COLO668 (cell line): Measurements from ENCODE around the gene MYRIP.

Source experiments
- DNase-seq: peaks from one replicate; lab custom pipeline; 2025; ENCODE audit not compliant: unreplicated experiment; lab: John Stamatoyannopoulos, UW

Gene MYRIP

GRCh38 chr3:40224796-40225515 is 415.5 kb downstream of the MYRIP start:
- DNase-seq: no peak

DNA sequence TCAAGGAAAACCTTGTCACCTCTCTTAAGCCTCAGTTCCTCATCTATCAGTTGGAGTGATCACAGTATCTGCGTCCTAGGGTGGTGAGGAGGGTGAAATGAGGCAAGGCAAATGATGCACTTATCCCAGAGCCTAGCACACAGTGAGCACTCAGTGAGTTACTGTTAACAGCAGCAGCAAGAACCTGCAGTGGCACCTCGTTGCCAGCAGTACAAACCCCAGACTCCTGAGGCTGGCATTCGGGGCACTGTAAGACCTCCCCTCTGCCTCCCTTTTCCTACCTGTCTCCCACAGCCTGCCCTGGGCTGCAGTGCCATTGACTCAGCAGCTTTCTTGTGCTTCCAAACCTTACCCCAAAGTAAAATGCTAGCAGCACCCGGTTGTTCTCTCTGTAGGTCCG is 417.2 kb downstream of the MYRIP start:
- DNase-seq: no peak

GRCh38 chr3:40228792-40229350 is 419.5 kb downstream of the MYRIP start:
- DNase-seq: no peak

- DNase-seq: no peak
Observed at GRCh38 chr3:40229386-40229785, 420.0 kb downstream of the MYRIP start.

GRCh38 chr3:40229963-40230362 is 420.6 kb downstream of the MYRIP start:
- DNase-seq: no peak

GRCh38 chr3:40230382-40230781 is 421.0 kb downstream of the MYRIP start:
- no peak for DNase-seq

DNA sequence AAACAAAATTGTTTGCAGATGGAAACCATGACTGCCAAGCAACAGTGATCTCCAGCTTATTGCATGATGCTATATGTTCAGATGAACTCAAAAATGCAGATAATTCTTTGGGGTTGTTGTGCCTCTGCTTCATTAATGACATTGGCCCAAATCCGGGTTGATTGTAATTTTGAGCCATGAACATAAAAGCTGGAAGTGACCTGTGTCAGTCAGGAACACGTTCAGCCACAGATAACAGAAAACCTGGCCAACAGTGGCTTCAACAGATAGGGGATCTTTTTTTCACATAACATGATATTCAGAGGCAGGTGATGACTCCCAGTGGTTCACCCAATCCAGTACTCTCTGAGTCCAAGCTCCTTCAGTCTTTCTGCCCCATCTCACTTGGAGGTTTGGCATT is 423.2 kb downstream of the MYRIP start:
- DNase-seq: no peak

DNA sequence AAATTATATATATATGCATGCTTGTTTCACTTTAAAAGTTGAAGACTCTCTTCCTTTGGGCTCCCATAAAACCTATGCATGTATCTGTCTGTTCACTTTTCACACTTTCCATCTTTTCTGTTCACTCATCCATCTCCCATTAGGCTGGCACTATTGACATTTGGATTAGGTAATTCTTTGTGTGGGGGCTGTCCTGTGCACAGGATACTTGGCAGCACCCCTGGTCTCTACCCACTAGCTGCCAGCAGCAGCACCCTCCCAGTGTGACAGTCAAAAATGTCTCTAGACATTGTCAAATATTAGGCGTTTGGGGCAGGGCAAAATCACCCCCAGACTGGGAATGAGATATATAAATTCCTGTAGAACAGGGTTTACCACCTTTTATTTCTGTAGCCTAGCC is 427.8 kb downstream of the MYRIP start:
- no peak for DNase-seq

- no peak for DNase-seq
Observed at GRCh38 chr3:40237889-40238571, 428.6 kb downstream of the MYRIP start.

- DNase-seq: no peak
Observed at GRCh38 chr3:40240921-40241320, 431.5 kb downstream of the MYRIP start.

DNA sequence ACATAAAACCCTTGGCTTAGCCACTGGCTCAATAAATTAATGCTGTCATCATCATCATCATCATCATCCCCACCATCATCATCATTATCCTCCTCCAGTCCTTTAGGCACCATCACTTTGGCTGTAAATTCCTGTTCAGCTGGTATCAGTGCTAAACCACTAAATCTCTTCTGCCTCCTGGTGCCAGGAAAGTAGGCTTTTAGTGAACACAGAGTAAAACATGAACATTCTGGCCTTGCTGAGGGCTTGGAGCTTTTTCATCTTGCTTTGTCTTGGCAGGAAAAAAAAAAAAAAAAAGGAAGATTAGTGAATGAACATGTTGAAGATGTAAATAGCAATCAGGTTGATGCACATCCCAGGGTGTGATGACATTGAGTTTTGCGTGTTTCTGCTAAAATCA is 432.8 kb downstream of the MYRIP start:
- no peak for DNase-seq

- DNase-seq: no peak
Observed at GRCh38 chr3:40242638-40243037, 433.2 kb downstream of the MYRIP start.

DNA sequence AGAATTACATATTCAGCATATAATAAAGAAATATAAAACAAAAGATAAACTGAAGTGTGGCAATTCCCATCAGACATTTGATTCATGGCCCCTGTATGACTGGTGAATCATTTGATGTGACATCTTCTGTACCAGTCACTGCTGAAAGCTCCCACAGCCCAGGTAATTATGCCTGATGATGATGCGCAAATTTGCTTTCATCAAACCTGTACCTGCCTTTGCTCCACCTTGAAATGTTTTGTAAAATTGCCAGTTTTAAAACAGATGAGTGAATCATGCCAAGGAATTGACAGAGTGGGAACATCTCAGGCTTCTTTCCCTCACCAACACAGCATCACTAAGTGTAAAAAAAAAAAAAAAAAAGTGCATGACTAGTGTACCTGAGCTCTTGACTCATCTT is 433.6 kb downstream of the MYRIP start:
- no peak for DNase-seq

DNA sequence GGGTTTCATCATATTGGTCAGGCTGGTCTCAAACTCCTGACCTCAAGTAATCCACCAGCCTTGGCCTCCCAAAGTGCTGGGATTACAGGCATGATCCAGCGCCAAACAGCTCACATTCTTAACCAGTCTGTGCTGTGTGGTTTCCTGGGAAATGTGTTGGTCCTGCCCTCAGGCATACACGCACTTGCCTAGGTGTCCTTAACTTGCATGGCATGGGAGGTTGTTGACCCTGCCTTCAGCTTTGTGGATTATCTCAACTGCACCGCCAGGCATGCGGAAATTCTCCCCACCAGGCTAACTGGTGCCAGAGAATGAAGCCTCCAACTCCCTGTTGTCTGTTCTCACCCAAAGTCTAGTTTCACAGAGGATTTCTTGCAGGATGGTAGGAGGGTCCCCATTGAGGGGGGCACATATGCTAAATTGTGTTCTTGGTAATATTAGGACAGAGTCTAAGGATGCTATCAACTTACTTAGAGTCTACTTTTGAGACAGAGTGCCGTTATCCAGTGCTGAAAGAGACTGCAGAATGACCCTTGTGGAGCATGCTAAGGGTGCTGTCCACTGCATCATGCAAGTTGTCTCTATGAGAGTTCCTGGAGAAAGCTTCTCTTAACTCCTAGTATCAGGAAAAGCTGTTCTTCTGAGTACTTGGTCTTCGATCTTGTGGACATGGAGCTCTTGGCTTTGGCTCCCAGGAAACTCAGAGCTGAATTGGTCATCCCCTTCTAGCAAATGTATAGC is 438.5 kb downstream of the MYRIP start:
- DNase-seq: no peak

GRCh38 chr3:40248591-40248990 is 439.2 kb downstream of the MYRIP start:
- DNase-seq: no peak

GRCh38 chr3:40249168-40249567 is 439.8 kb downstream of the MYRIP start:
- DNase-seq: no peak

DNA sequence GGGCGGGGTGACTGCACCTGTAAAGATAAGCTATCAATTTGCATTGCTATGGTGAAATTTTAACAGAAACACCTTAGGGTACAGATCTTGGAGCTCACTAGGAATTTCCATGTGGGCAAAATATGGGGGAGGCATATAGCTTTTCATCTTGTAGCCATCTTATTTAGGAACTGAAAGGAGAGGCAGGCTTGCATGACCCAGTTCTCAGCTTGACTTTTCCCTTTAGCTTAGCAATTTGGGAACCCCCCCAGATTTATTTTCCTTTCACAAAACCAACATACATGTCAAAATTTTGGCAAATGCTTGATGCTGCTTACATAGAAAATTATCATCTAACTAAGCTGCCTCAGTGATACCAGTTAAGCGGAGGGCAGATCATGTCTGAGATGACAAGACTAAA is 445.1 kb downstream of the MYRIP start:
- no peak for DNase-seq

DNA sequence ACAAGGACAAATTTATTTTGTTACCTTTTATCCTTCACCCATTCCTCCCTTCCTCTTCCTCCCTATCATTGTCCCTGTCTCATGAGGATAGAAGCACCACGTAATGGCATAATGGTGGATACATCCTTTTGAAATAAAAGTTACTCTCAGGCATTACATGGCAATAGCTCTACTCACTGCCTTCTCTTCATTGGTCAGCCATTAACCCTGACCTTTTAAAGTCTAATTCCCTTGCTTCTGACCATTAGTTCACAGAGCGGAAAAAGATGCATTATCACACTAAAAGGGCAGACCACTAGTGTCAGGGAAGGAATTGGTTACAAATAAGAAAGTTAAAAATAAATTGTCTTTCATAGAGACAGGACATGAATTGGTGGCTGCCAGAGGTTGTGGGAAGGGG is 445.5 kb downstream of the MYRIP start:
- DNase-seq: no peak

DNA sequence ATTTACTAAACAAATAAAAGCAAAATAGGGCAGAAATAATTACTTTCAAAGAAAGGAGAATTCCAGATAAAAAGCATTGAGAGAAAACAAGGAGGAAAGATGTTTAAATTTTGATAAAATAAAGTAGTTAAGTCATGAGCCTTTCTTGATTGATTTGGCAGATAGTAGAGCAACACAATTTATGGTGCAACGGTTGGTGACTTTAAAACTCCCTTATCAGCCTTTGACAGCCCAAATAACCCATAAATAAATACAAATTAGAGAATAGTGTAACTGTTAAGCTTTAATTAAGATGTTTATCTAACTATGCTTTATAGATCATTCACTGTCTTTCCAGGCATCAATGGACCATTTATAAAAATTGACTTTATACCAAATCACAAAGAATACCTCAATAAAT is 446.1 kb downstream of the MYRIP start:
- no peak for DNase-seq

GRCh38 chr3:40258064-40258463 is 448.7 kb downstream of the MYRIP start:
- no peak for DNase-seq

- DNase-seq: no peak
Observed at GRCh38 chr3:40258555-40258954, 449.1 kb downstream of the MYRIP start.

- no peak for DNase-seq
Observed at GRCh38 chr3:40262331-40262730, 452.9 kb downstream of the MYRIP start.
